GM19397 (cell line): Measurements from ENCODE around the gene B4GALNT4.
"Not testable (repeated sequence)": the region's sequence is repeated elsewhere in the genome, so short reads cannot be mapped to it uniquely, and the experiment has no call there.

Experiments
- ATAC-seq: cut with Tn5 transposase; IDR thresholded peaks from one replicate; pipeline ENCODE4 v1.9.1; 2021; ENCODE audit warnings: mild to moderate bottlenecking, moderate library complexity; ENCODE audit not compliant: unreplicated experiment

Gene B4GALNT4

DNA sequence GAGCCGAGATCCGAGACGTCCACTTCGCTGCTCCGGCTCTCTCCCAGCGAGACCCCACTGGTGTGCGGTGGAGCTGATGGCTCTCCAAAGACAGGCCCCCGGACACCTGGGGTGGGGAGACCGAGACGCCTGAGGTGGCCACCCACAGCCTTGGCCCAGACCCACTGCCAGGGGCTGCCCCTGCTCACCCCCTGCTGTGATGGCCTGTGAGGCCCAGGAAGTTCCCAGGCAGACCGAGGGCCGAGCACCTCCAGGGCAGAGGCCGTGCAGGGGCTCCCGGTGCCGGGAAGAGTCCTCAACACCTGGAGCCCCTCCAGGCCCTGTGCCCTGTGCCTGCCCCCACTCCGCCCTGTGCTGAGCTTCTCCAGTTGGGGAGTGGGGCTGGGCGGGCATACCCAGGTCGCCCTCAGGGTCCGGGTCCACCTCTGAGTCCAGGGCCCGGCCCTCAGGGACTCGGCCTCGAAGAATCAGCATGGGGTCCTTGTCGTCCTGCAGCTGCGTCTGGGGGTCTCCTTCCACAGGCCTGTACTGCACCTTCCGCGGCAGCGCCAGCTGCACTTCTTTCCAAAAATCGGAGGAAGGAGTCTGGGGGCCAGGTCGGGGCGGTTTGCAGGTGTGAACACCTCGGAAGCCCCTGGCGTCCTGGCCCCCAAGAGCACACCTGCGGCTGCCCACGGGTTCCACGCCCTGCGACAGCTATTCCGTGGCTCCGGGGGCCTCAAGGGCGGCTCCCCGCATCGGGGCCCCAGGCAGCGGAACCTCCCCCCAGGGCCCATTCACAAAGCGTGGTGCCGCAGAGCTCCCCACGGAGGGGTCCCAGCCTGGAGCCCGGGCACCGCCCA is 36.9 kb downstream of the B4GALNT4 start:
- ATAC-seq: no peak

GRCh38 chr11:406796-407650 is 37.7 kb downstream of the B4GALNT4 start:
- ATAC-seq: no peak

- ATAC-seq: no peak
Measured at GRCh38 chr11:407651-408123, 38.4 kb downstream of the B4GALNT4 start.

DNA sequence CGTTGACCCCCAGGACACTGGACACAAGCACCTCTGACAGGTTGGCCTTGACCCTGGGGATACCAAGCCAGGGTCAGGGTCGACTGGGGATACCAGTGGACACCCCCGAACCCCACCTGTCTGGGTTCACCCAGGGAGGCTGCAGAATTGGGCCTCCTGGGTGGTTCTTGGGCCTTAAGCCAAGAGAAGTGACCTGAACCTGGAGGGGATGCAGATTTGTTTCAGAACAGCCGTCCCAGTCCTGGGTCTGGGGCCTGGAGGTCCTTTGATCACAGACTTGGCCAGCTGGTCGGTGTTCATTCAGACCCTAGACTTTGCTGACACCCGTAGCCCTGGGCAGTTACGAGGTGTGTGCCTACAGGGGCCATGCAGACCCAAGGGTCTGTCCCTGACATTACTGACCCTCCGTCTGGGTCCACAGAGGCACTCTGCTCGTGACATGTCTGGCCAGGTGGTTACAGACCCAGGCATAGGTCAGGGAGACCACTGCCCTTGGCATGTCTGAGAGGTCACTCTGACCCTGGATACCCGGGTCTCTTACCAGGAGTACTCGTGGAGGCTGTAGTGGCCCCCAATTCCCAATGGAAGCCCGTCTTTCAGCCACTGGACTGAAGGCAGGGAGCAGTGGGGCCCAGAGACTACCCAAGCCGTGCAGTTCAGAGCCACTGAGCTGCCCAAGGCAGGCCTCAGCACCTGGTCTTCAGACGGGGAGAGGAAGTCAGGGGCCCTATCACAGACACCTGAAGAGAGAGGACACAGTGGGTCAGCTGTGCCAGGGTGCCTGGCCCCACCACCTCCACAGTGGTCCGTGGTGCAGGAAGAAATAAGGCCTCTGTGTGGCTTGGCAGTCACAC is 39.1 kb downstream of the B4GALNT4 start:
- no peak for ATAC-seq

DNA sequence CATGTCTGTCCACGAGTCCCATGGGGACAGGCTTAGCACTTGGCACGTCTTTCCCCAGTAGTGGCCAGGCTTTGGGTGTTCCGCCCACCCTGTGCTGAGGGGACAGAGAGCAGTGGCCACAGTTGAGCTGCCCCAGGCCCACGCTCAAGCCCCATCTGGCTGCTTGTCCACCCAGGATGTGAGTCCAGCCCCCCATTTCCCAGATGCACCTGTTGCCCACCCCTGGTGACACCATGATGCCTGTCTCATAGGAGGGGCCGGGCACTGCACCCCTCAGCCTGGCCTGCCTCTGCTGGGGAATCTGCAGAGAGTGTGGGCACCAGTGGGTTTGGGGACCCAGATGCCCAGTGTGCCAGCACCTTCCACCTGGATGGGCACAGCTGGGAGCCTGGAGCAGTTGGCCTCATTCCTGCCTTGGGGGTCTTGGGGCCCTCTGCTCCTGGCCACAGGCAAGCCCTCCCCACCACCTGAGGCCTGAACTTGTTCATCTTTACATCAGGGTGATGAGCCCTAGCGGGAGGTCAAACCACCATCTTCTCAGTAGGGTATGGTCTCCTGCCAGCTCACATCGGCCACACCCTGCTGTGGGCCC is 39.8 kb downstream of the B4GALNT4 start:
- ATAC-seq: no peak

DNA sequence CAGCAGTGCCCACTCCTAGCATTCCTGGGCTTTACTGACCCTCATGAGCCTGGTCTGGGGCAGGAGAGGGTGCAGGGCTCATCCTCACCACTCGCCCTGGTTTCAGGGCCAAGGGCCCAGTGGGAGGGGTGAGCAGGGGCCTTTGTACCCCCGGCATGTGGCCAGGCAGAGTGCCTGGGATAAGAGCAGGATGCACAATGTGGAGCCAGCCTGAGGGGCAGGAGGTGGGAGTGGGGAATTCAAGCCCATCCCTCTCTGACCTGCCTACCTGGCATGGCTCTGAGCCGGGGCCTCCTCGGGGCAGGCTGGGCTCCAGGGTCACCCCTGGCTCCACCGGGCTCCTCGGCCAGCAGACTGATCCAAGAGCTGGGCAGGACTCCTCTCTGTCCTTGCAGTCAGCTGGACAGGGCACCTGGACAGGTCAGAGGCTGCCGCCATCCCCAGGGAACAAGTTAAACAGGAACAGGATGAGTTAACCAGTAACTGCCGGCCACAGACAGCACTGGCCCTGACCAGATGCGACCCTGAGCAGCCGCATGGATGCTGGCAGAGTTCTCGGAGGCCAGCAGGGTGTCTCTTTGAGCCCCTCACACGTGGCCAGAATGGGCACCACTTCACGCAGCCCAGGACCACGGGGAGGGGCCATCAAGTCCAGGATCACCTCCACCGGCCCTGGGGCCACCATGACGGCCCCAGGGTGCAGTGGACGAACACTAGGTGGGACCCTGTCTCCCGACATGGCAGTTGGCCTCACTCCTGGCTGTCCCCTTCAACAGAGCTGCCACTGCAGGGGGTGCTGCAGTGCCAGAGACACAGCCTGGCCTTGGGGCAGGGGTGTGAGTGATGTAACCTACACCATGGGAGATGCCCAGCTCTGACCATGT is 40.5 kb downstream of the B4GALNT4 start:
- ATAC-seq: no peak

DNA sequence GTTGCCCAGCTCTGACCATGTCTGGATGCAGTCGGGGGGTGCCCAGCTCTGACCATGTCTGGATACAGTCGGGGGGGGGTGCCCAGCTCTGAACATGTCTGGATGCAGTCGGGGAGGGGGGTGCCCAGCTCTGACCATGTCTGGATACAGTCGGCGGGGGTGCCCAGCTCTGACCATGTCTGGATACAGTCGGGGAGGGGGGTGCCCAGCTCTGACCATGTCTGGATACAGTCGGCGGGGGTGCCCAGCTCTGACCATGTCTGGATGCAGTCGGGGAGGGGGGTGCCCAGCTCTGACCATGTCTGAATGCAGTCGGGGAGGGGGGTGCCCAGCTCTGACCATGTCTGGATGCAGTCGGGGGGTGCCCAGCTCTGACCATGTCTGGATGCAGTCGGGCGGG is 41.4 kb downstream of the B4GALNT4 start:
- not testable (repeated sequence) for ATAC-seq

DNA sequence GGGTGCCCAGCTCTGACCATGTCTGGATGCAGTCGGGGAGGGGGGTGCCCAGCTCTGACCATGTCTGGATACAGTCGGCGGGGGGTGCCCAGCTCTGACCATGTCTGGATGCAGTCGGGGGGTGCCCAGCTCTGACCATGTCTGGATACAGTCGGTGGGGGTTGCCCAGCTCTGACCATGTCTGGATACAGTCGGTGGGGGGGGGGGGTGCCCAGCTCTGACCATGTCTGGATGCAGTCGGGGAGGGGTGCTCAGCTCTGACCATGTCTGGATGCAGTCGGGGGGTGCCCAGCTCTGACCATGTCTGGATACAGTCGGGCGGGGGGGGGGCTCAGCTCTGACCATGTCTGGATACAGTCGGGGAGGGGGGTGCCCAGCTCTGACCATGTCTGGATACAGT is 42.2 kb downstream of the B4GALNT4 start:
- not testable (repeated sequence) for ATAC-seq

DNA sequence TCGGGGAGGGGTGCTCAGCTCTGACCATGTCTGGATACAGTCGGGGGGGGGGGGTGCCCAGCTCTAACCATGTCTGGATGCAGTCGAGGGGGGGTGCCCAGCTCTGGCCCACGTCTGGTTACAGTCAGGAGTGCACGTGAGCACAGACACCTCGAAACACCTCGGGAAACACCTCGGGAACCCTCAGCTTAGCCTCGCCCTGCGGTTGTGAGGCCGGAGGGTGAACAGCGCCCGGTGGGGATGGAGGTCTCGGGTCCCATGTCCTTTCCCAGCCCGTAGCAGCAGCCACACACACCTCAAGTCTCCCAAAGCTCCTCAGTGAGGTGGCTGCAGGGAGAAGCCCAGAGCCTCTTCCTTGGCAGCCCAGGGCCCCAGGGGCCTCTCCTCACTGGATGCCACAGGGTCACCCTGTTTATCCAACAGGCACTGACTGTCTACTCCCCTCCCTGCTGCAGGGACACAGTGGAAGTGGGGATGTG is 43.4 kb downstream of the B4GALNT4 start:
- ATAC-seq: no peak

GRCh38 chr11:413120-414081 is 44.1 kb downstream of the B4GALNT4 start:
- ATAC-seq: no peak

- no peak for ATAC-seq
Measured at GRCh38 chr11:414318-414857, 45.1 kb downstream of the B4GALNT4 start.

DNA sequence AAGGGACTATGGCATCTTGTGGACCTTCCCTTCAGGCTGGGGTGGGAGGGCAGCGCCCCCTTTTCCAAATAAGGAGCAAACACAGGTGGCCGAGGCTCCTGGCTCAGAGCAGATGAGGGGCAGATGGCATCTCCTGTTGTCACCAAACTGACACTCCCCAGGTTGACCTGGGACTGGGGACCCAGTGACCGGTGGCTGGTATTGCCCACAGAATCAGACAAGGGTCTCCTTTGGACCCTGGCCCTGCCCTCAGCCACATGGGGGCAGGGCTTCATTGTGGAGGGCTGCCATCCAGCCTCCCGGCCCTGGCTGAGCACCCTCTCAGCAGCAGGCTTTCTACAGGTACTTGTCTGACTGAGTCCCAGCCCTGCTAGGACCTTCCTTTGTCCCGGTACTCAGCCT is 46.3 kb downstream of the B4GALNT4 start:
- no peak for ATAC-seq

DNA sequence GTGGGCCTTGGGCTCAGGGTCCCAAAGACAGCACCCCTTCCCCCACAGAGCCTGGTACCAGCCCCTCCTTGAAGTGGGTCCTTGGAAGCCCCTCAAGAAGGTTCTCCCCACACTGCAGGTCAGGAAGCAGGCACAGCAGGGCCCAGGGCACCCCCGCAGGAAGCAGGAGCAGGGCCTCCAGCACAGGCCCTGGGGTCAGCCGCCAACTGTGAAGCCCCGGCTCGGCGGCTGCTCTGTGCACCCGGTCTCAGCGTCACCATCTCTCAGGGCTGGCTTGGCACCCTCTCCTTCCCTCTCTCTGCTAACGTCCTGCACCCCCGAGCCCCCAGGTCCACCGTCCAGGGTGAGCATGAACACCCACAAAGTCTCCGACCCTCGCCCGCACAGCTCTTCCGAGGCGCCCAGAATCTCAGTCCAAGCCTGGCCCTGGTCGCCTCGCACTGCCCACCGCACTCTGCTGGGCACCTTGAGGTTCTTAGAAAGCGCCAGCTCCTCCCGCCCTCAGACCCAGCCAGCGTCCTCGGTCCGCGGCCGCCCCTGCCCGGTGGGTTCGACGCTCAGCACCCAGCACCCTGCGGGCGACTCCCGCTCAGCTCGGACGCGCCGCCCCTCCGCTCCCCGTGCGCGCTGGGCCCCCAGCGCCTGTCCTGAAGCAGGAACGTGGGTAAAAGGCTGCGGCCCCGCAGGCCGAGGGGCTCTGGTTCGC is 46.9 kb downstream of the B4GALNT4 start:
- no peak for ATAC-seq

DNA sequence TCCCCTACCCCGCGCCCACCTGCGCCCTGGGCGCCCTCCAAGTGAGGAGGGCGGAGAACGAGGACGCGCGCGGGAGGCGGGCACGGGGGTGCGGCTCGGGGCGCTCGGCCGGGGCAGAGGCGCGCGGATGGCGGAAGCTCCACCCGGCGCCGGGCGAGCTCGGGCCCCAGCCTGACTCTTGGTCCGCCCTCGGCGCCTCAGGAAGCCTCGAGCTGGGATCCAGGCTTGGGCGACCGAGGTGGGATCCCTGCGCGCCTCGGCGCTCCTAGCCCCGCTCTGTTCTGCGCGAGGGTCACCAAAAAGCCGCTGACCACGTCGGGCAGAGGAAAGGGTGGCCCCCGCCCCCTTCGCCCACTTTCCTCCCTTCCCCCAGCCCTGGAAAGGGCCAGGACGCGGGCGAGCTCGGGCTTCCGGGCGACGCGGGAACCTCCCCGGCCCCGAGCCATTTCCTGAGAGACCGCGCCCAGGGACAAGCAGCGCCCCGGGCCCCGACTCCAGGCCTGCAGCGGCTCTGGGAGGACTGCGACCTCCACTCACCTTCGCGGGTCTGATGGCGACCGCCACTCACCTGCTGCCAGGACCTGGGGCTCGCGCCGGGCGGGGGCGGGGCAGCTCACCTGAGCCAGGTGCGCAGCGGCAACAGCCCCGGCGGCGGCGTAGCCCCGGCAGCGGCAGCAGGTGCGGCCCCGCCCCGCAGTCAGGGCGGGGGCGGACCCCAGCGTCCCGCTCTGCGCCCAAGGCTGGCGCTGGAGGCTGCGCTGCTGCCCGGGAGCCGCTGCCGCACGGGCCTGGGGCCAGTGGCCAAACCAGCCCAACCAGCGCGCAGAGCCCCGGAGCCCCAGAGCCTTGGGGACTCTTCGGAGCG is 47.7 kb downstream of the B4GALNT4 start:
- no peak for ATAC-seq

DNA sequence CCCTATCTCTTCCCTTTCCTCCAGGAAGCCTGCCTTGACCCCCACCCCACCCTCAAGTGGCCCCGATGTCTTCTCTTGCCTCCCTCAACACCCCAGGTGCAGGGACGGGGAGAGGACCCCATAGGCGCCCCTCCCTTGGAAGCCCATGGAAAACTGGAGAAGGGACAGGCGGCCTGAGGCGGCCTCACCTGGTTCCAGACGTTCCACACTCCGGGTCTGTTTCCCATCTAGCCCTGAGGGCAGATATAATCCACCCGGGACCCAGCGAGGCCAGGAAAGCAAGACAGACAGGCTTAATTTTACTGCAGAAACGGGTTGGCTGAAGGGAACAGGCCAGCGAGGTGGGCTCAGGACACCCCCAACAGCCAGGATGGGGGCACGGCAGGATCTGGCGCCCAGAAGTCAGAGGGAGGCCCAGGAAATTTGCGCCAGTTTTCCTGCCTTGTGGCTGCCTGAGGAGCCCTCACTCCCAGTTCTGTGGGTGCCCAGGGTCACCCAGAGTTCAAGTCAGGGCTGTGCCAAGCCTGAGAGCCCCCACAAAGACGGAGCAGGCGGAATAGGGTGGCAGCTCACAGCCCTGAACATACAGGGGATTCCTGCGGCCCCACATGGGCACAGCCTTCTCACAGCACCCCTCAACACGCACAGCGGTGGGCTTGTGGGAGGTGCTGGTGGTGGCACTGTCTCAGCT is 48.5 kb downstream of the B4GALNT4 start:
- ATAC-seq: no peak
